GM21526 (cell line): ENCODE measurements around the gene CAND2.

Experiments used
- ATAC-seq: cut with Tn5 transposase; IDR thresholded peaks from one replicate; pipeline ENCODE4 v1.9.1; 2021; ENCODE audit warnings: moderate library complexity; ENCODE audit not compliant: unreplicated experiment, low FRiP score

Gene CAND2

DNA sequence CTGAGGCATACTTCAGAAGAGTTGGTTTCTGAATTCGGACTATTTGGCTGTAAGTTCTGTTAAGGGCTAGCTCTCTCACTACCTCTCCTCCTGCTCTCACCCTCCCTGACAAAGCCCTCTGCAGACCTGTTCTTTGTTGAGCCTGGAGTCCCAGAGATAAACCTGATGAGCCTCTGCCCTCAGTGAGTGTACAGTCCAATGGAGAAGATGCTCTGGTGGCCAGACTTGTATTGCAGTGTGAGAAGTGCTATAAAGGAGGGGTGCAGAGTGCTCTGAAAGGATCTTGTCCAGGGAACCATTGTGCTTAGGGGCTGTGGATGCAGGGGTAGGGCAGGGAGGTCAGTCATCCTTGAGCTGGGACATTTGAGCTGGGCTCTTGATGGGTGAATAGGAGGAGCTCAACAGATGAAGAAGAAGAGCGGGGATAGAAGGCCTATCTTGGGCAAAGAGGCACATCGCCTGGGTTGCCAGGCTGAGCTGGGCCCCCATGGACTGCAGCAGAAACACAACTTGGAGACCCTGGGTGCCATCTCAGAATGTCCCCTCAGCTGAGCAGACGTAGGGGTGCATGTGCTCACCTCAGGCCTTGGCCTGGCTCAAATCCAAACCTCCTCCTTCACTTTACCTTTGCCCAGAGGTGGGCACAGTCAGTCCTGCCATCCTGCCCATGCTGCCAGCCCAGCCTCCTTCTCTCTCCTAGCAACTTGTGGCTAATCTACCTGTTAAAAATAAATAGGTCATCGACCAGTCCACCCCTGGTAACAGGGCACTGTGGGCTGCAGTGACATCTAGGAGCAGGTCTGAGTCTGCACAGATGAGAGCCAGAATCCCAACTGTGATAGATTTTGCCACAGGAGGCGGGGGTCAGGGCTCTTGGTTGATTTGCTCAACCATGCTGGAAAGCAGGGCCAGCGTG is 3.3 kb downstream of the CAND2 start:
- ATAC-seq: no peak

DNA sequence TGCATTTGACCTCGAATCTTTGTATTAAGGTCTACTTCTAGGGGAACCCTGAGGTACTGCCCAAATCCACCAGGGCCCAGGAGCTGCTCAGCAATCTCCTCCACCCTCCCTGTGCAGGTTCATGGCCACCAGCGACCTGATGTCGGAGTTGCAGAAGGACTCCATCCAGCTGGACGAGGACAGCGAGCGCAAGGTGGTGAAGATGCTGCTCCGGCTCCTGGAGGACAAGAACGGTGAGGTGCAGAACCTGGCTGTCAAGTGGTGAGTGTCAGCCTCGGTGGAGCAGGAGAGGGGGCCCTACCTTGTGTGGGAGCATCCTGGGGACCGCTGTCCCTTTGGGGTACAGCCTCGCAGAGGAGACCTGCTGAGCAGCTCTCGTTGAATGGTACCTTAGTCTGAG is 6.9 kb downstream of the CAND2 start:
- ATAC-seq: no peak

DNA sequence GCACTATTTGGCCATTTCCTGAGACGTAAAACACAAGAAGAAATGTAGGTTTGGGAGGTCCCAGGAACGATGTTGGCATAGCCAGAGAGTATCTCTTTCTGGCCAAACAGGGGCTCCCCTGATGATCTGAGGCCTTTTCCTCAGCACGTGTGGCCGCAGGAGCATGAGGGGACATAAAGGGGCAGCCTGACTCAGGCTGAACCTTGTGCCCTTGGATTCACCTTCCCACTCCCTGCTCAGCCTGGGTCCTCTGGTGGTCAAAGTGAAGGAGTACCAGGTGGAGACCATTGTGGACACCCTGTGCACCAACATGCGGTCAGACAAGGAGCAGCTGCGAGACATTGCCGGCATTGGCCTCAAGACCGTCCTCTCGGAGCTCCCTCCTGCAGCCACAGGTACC is 10.6 kb downstream of the CAND2 start:
- no peak for ATAC-seq

DNA sequence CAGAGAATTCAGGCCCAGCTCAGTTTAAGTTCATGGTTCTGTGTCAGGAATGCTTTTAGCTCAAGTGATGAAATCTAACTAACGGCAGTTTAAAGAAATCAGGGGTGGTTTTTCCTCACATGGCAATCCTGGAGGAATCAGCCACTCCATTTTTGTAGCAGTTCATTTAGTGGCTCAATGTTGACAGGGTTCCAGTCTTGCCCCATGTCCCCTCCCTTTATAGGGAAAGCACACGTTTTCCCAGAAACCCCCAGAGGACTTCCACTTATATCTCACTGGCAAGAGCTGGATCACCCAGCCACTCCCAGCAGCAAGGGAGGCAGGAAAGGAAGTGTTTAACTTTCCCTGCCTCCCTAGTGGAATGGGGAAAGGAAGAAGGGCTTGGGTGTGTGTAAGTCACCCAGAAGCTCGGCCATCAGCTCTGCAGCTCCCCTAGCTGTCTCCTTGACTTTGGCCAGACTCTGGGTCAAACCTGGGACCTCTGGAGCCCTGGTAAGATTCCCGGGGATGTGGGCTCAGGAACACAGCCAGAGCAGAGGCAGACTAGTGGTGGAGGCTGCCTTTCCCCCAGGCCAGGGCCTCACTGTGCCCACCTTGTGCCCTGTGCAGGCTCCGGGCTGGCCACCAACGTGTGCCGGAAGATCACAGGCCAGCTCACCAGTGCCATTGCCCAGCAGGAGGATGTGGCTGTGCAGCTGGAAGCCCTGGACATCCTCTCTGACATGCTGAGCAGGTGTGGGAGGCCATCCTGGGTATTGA is 11.3 kb downstream of the CAND2 start:
- ATAC-seq: no peak

DNA sequence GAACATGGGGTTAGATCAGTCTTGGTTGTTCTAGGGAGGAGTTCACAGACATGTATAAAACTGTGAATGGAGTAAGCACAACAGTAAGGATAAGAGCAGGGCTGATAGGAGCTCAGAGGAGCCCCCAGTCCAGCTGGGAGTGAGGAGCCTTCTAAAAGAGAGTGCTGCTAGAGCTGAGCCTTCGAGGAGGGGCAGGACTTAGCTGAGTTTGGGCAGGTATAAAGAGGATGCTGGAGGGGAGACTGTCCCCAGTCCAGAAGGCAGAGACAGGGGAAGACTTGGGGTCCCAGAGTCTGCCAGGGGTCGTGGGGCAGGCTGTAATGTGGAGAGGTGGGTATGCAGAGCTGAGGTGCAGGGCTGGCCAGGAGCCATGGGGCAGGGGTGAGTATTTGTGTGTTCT is 12.1 kb downstream of the CAND2 start:
- no peak for ATAC-seq

DNA sequence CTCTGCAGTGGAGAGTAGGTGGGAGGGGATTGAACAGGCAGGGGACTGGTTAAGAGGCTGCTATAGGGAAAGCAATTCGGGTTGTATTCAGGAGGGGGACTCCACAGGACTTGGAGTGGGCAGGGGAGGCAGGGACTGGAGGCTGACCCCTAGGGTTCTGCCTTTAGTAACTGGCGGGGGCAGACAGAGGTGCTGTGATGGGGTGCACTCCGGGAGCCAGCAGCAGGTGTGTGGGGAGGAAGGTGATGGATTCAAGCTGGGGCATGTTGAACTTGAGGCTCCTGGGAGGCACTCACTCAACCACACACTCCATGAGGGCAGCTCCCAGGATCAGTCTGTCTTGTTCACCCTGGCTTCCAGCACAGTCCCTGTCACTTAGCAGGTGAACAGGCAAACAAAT is 12.5 kb downstream of the CAND2 start:
- no peak for ATAC-seq

DNA sequence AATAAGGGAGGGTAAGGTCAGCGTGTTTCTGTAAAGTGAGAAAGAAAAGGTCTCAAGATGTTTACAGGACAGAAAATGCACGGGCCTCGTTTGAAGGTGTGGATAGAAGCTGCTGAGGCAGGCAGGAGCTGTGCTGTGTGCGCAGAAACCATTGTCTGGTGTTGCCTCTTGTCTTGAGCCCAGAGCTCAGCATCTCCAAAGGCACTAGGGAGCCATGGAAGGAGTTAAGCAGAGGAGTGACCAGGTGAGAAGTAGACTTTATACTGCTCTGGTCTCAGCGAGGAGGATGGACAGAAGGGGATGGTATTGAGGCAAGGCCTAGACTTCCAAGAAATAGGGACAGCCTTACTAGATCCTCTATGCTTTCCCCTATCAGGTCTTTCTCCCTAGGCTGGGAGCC is 13.0 kb downstream of the CAND2 start:
- no peak for ATAC-seq

DNA sequence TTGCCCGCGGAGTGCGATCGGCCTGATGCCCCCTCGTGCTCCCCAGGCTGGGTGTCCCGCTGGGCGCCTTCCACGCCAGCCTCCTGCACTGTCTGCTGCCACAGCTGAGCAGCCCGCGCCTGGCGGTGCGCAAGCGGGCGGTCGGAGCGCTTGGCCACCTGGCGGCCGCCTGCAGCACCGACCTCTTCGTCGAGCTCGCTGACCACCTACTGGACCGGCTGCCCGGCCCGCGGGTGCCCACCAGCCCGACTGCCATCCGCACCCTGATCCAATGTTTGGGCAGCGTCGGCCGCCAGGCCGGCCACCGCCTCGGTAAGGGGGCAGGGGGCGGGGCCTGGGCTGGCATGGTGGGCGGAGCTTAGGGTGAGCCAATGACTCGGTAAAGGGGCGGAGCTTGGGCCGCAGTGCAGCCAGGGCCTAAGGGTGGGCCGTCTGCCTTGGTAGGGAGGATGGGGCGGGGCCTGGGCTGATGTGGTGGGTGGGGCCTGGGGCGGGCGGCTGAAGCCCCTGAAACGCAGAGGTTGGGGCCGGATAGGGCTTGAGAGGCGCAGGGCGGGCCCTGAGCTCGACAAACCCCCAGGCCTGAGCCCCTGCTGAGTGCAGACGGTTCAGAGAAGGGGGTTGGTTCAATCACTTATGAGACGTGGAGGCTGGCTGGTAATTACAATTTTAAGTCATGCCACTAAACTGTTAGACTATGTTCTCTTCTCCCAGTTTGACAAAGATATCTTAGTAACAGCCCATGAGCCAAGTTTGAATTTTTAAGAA is 13.7 kb downstream of the CAND2 start:
- ATAC-seq: peak; percentile 96

DNA sequence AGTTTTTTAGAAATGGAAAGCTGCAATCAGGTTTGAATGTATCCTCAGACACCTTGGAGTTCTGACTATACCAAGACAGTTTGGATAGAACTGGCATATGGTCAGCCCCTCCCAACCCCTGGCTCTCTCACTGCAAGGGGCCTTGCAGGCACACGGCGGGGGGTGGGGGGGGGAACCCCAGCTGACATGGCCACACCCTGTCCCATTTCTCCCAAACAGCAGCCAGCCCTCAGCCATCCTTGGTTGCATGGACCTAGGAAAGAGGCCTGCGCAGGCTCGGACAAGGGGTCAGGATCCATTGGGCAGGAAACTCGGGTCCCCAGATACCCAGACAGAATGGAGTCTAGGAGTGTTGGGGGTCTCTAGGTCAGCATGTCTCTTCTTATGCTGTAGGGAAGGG is 14.5 kb downstream of the CAND2 start:
- ATAC-seq: no peak

DNA sequence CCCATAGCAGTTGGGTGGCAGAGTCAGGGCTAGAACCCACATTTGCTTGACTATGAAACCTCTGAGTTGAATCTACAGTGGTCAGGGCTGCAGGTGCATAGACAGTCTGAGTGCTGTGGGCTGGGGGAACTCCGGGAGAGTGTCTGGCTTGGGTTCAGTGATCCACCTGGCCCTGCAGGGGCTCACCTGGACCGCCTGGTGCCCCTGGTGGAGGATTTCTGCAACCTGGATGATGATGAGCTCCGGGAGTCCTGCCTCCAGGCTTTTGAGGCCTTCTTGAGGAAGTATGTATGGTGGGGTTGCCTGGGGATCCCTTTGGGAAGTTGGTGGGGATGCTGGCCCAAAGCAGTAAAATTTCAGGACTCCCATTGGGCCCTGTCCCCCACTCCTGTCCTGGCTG is 16.3 kb downstream of the CAND2 start:
- ATAC-seq: no peak

DNA sequence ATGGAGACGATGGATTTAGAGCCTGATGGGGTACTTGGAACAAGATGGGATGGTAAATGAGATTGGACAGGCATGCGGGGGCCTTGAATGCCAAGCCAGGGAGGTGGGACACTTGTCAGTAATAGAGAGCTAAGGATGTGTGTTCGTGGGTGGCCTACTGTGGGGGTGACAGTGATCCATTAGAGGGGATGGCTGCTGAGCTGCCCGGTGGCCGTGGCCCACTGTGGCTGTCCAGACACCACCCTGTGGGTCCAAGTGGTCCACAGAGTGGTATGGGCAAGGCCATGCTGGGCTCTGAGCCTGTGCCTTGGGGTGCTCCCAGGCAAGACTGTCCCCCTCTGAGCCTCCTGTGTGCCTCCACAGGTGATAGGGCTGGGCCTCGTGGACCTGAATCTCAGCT is 17.5 kb downstream of the CAND2 start:
- ATAC-seq: no peak

DNA sequence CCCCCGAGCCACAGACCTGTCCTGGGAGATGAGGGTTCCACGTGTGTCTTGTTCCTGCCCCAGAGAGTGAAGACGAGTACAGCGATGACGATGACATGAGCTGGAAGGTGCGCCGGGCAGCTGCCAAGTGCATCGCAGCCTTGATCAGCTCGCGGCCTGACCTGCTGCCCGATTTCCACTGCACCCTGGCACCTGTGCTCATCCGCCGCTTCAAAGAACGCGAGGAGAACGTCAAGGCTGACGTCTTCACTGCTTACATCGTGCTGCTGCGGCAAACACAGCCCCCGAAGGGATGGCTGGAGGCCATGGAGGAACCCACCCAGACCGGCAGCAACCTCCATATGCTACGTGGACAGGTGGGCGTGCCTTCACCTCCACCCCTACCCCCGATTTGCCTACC is 18.6 kb downstream of the CAND2 start:
- no peak for ATAC-seq

DNA sequence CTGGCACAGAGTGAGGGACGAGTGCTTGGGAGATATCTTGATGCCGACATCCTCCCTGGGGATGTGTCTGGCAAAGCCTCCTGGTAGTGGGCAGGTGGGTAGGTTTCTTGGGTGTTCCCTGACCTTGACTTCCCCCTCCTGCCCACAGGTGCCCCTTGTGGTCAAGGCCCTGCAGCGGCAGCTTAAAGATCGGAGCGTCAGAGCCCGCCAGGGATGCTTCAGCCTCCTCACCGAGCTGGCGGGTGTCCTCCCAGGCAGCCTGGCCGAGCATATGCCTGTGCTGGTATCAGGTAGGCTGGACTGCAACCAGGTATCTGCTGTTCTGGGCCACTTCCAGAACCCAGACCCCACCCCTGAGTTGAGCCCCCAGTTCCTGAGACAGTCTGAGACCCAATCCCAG is 19.2 kb downstream of the CAND2 start:
- no peak for ATAC-seq

DNA sequence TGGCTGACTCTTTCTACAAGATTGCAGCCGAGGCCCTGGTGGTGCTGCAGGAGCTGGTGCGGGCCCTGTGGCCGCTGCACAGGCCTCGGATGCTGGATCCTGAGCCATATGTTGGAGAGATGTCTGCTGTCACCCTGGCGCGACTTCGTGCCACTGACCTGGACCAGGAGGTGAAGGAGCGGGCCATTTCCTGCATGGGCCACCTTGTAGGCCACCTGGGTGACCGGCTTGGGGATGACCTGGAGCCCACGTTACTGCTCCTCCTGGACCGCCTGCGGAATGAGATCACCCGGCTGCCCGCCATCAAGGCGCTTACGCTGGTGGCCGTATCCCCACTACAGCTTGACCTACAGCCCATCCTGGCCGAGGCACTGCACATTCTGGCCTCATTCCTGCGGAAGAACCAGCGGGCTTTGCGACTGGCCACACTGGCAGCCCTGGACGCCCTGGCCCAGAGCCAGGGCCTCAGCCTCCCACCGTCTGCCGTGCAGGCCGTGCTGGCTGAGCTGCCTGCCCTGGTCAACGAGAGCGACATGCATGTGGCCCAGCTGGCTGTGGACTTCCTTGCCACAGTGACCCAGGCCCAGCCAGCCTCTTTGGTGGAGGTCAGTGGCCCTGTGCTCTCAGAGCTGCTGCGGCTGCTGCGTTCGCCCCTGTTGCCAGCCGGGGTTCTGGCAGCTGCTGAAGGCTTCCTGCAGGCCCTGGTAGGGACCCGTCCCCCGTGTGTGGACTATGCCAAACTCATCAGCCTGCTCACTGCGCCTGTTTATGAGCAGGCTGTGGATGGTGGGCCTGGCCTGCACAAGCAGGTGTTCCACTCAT is 20.3 kb downstream of the CAND2 start:
- no peak for ATAC-seq

DNA sequence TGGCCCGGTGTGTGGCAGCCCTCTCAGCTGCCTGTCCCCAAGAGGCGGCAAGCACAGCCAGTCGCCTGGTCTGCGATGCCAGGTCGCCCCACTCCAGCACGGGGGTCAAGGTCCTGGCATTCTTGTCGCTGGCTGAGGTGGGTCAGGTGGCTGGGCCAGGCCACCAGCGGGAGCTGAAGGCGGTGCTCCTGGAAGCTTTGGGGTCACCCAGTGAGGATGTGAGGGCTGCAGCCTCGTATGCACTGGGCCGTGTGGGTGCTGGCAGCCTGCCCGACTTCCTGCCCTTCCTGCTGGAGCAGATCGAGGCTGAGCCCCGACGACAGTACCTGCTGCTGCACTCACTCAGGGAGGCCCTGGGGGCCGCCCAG is 20.8 kb downstream of the CAND2 start:
- ATAC-seq: no peak

DNA sequence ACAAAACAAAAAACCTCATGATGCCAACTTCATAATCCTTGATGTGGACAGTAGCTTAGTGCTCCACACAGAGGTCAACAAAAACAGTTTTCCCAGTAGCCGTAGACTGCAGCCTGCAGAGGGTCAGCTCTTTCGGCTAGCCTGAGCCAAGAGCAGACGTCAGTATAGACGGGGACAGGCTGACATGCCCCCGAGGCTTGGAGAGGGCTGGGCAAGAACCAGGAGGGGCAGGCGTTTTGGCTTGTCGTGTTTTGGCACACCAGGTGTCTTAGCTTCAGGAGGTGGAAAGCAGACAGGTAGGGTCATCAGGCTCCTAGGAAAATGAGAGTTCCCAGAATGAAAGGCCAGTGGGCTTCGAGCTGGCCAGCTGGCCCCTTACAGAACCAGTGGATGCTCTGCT is 21.8 kb downstream of the CAND2 start:
- ATAC-seq: no peak

DNA sequence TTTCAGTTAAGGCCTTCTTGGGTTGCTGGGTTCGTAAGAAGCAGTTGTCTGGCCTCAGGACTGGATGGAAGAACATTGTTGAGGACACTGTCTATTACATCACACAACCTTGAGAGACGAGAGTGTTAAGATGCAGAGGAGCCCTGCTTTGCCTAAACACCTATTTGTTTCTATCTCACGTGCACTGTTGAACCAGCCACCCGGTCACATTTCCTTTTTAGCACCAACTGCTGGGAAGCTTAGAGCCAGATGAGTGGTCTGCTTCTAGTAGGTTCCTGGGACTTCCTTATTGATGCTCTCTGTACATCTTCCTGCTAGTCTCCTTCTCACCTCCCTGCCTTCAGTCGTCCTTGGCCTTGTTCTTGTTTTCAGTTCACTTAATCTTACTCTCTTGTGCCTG is 22.3 kb downstream of the CAND2 start:
- no peak for ATAC-seq

DNA sequence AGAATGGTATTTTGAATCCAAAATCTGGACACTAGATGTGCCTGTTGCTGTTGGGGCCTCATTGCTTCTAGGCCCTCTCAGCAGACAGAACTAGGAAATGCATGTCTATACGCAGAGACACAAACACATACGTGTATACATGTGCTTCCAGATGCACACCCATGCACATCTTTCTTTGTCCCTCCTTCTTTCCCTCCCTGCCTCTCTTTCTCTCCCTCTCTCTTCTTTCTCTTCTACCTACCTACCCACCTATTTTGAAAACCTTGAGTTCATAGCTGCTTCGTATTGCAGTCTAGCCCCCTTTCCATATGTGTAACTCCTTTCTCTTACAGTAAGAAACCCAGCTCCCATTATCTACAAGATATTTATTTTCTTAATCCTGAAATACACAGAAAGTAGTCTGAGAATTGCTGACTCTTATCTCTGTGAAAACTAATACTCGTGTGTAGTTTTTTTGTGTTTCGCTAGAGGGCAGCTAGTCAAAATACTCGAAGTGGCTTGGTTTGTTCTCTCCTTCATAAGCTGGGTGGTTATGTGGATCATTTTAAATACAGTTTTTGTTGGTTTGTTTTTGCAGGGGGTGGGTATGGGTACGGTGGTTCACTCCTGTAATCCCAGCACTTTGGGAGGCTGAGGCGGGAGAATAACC is 26.4 kb downstream of the CAND2 start:
- no peak for ATAC-seq

DNA sequence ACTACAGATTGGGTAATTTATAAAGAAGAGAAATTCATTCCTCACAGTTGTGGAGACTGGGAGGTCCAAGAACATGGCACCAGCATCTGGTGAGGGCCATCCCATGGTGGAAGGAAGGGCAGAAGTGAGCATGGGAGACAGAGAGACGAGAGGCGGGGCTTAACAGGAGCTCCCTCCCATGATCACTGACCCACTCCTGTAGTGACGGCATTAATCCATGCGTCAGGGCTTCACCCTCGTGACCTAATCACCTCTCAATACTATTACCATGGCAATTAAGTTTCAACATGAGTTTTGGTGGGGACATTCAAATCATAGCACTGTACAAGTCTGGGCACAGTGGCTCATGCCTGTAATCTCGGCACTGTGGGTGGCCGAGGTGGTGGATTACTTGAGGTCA is 27.8 kb downstream of the CAND2 start:
- ATAC-seq: no peak

DNA sequence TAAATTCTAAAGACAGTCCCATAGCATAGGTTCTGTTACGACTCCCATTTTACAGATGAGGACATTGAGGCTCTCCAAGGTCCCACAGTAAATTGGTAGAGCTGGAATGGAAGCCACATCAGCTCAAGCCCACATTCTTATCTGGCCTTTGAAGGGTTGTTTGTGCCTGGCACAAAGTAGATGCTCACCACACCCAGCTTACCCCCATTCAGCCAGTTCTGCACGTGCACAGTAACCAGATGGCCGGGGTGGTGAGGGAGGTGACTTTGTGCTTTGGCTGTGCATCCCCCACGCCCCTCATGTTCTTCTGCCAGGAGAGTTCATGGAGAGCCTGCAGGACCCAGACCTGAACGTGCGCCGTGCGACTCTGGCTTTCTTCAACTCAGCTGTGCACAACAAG is 28.7 kb downstream of the CAND2 start:
- ATAC-seq: no peak
